PC-3 (cell line): Measurements from ENCODE around the gene TFE3. TPM values are rescaled to one million over a fixed set of nuclear protein-coding genes. Genes with fewer than 3 reads are reported as not detected.

Experiments
- ATAC-seq: fragments of 200-7000 bp; cut with Tn5 transposase; 2 replicates; pipeline ENCODE4 v1.9.1; 2020; ENCODE audit warnings: mild to moderate bottlenecking, moderate library complexity
- BruUV-seq: library from RNA; stranded (reverse); fragments of 400-500 nt; replicated peaks from 2 replicates; lab custom pipeline; 2021; lab: Mats Ljungman, UMichigan
- CTCF ChIA-PET: fragments of 300-600 bp; sonication (Branson Sonifier 250); formaldehyde crosslinking; loops from one replicate; lab custom pipeline; 2022; ENCODE audit warnings: antibody characterized with exemption; lab: Charles Lee
- POLR2A ChIA-PET: fragments of 300-600 bp; sonication (Branson Sonifier 250); formaldehyde crosslinking; loops from one replicate; lab custom pipeline; 2022; ENCODE audit warnings: antibody characterized with exemption; ENCODE audit not compliant: unreplicated experiment; lab: Charles Lee
- DNase-seq: peaks from one replicate; pipeline ENCODE4 v3.0.0-alpha.2; 2015
- H2AFZ ChIP-seq: fragments of 300-600 bp; sonication (generic); 2 replicates; pipeline ENCODE4 v1.6.0; 2016; ENCODE audit warnings: antibody characterized with exemption, low read length
- H3F3A ChIP-seq: fragments of 300-600 bp; sonication (generic); one replicate; pipeline ENCODE4 v1.6.0; 2017; ENCODE audit warnings: antibody characterized with exemption, low read length, control low read depth, mild to moderate bottlenecking; ENCODE audit not compliant: unreplicated experiment
- H3K27ac ChIP-seq: fragments of 300-600 bp; sonication (generic); 2 replicates; pipeline ENCODE4 v1.5.1; 2016; ENCODE audit warnings: mild to moderate bottlenecking, low read length
- H3K27me3 ChIP-seq: fragments of 300-600 bp; sonication (generic); 2 replicates; pipeline ENCODE4 v1.6.1; 2016; ENCODE audit warnings: low read length, mixed read lengths
- H3K36me3 ChIP-seq: fragments of 300-600 bp; sonication (generic); 2 replicates; pipeline ENCODE4 v1.6.1; 2016; ENCODE audit warnings: low read depth, mixed run types, low read length, mixed read lengths
- H3K4me1 ChIP-seq: fragments of 300-600 bp; sonication (generic); 2 replicates; pipeline ENCODE4 v1.5.1; 2016; ENCODE audit warnings: low read length; ENCODE audit not compliant: insufficient read depth
- H3K4me2 ChIP-seq: fragments of 300-600 bp; sonication (generic); 2 replicates; pipeline ENCODE4 v1.6.0; 2016; ENCODE audit warnings: low read length
- H3K4me3 ChIP-seq: fragments of 300-600 bp; sonication (generic); 2 replicates; pipeline ENCODE4 v1.5.1; 2016; ENCODE audit warnings: mild to moderate bottlenecking, low read length, mixed read lengths
- H3K79me2 ChIP-seq: fragments of 300-600 bp; sonication (generic); 2 replicates; pipeline ENCODE4 v1.6.1; 2017; ENCODE audit warnings: low read length, mixed read lengths
- H3K9ac ChIP-seq: fragments of 300-600 bp; sonication (generic); 2 replicates; pipeline ENCODE4 v1.6.0; 2016; ENCODE audit warnings: mild to moderate bottlenecking, low read length
- H3K9me2 ChIP-seq: fragments of 300-600 bp; sonication (generic); replicated peaks from 2 replicates; pipeline ENCODE4 v1.6.1; 2016; ENCODE audit warnings: mixed run types, low read length, mixed read lengths
- H3K9me3 ChIP-seq: fragments of 300-600 bp; sonication (generic); 2 replicates; pipeline ENCODE4 v1.6.1; 2016; ENCODE audit warnings: low read length, mixed read lengths
- H4K20me1 ChIP-seq: fragments of 300-600 bp; sonication (generic); 2 replicates; pipeline ENCODE4 v1.6.1; 2016; ENCODE audit warnings: low read length, mixed read lengths
- CTCF ChIP-seq: fragments of 300-600 bp; sonication (generic); conservative IDR thresholded peaks from 2 replicates; pipeline ENCODE4 v1.5.1; 2017; ENCODE audit warnings: antibody characterized with exemption, low read depth, mild to moderate bottlenecking, low read length
- EZH2 ChIP-seq: fragments of 300-600 bp; sonication (generic); IDR thresholded peaks from one replicate; pipeline ENCODE4 v1.6.1; 2017; ENCODE audit warnings: antibody characterized with exemption, mild to moderate bottlenecking, low read length; ENCODE audit not compliant: unreplicated experiment
- EZH2phosphoT487 ChIP-seq: fragments of 300-600 bp; sonication (generic); IDR thresholded peaks from 2 replicates; pipeline ENCODE4 v1.6.1; 2018; ENCODE audit warnings: mild to moderate bottlenecking, antibody characterized with exemption, low read length, borderline replicate concordance
- intact Hi-C: fragments of 100-400 bp; cut with micrococcal nuclease; formaldehyde crosslinking; loops from 2 replicates; pipeline ENCODE4 v1.9.0; 2023
- total RNA-seq: library from RNA; depleted of rRNA; stranded (reverse); fragments of >200 nt; gene quantifications from 2 replicates; pipeline ENCODE4 v1.2.3, GENCODE V29; 2014

TFE3 gene
- total RNA-seq, 1 experiment from 2014 or later: 46.9 TPM

- Histone ChIP-seq H2AFZ (peak overlapping the region; percentile 78; the same call in 1 of the 2 replicates), H3K79me2 (0 out of 2 replicates have a peak, but pooled peaks cover under 1% of the 10 kb centered on the region), H3K27me3 (no peaks in the 10 kb centered on the region), H3K4me3 (peak overlapping the region; percentile 70), H3K9me2 (no peaks in the 10 kb centered on the region; the same call in 1 of the 2 replicates), H3K9me3 (no peaks in the 10 kb centered on the region), H3K4me2 (peak overlapping the region; percentile 81), H3K9ac (peak overlapping the region; percentile 70), H3K4me1 (no peaks in the 10 kb centered on the region), H3K27ac (no peak overlapping the region), H3F3A (no peaks in the 10 kb centered on the region), H3K36me3 (no peaks in the 10 kb centered on the region), H4K20me1 (no peaks in the 10 kb centered on the region)
- ATAC-seq (no peak), DNase-seq (no peak)
- intact Hi-C loops: no loop called here
- BruUV-seq: no TSS peak
- CTCF ChIA-PET: no interaction called here
- POLR2A ChIA-PET: no interaction called here
- TF ChIP-seq EZH2phosphoT487 (no peak), CTCF (no peak), EZH2 (no peak)
Measured at GRCh38 chrX:49054073-49054762, 11.1 kb upstream of the TFE3 start.

- ATAC-seq (peak; percentile 72), DNase-seq (peak; percentile 58)
- no peak for TF ChIP-seq EZH2
- TF ChIP-seq EZH2phosphoT487: no peak
- TF ChIP-seq CTCF: no peak
- H3K9ac ChIP-seq: peak overlapping the region; percentile 70
- no peak overlapping the region for H3K27ac ChIP-seq
- H3K4me1 ChIP-seq: no peaks in the 10 kb centered on the region
- POLR2A ChIA-PET: no interaction called here
- no peaks in the 10 kb centered on the region for H3K9me3 ChIP-seq
- no peaks in the 10 kb centered on the region for H3K79me2 ChIP-seq
- no peaks in the 10 kb centered on the region for H3F3A ChIP-seq
- intact Hi-C loops: no loop called here
- H3K4me3 ChIP-seq: peak overlapping the region; percentile 70
- H3K9me2 ChIP-seq: no peaks in the 10 kb centered on the region; the same call in 1 of the 2 replicates
- CTCF ChIA-PET: no interaction called here
- no peaks in the 10 kb centered on the region for H3K27me3 ChIP-seq
- BruUV-seq: no TSS peak
- H3K4me2 ChIP-seq: peak overlapping the region; percentile 81
- H3K36me3 ChIP-seq: no peaks in the 10 kb centered on the region
- peak overlapping the region; percentile 78 for H2AFZ ChIP-seq
- no peaks in the 10 kb centered on the region for H4K20me1 ChIP-seq
Measured at GRCh38 chrX:49053223-49054072, 10.3 kb upstream of the TFE3 start.
